ENCODE measurements around the gene LNP1.

DNA sequence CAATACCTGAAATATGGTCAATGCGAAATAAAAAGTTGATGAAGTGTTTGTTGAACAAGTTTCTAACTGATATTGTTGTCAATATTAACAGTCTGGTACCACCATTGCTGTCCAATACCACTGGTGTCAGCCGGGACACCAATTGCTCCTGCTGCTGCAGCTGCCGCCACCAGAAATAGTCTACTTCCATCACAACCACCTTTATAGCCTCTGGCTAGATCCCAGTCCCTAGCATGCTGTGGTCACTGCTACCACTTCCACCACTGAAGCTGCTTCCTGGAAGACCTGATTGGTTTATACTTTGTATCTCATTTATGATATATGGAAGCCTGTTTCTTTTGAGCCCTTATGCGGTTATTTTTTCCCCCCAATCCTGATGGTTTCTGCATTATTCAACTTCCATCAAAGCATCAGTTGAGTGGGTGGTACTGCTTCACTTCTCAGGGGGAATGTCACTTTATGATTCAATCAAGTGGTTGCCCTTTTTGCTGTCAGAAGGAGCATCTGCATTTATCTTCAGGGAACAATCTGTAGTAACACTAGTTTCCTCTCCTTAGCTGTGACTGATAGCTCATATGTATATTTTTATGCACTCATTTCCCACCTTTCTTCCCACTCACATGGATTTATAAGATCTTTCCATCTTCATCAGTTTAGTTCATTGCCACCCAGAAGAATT, 11.7 kb downstream of the LNP1 start:
- no peak for TF ChIP-seq SMAD4 (CRISPR knock-in tag; conservative IDR thresholded peaks at IDR 0.05)
- TF ChIP-seq TAF1 (IDR thresholded peaks at IDR 0.05; ENCODE audit: control insufficient read depth, extremely low read depth, insufficient read depth, low read length, severe bottlenecking) = no peak
- TF ChIP-seq MED1 (CRISPR knock-in tag; IDR thresholded peaks at IDR 0.05; ENCODE audit: borderline replicate concordance) = no peak

All from K562 (cell line).